Left lung (tissue), 10 donors: ENCODE results near the gene RUNDC3A. TPM values are rescaled to one million over a fixed set of nuclear protein-coding genes. Genes with fewer than 3 reads are reported as not detected.
A peak's percentile ranks its signal among the peaks of the same experiment; 100 is the strongest.

ENCODE experiments used
- ATAC-seq: fragments of 200-7000 bp; cut with Tn5 transposase; one replicate; pipeline ENCODE4 v1.9.1; 2020; ENCODE audit warnings: moderate library complexity
- DNase-seq, 4 donors: peaks; one replicate each; pipeline ENCODE4 v3.0.0-alpha.2; 2013 to 2020
- H3K27ac ChIP-seq, 2 donors: fragments of 200-600 bp; sonication (generic) in 1 of 2; one replicate each; pipeline versions ENCODE4 v1.5.0 to v1.8.0; 2020 to 2021
- H3K27me3 ChIP-seq, 2 donors: fragments of 200-600 bp; sonication (generic) in 1 of 2; one replicate each; pipeline versions ENCODE4 v1.5.0 to v1.8.0; 2020 to 2021
- H3K36me3 ChIP-seq, 2 donors: fragments of 200-600 bp; sonication (generic) in 1 of 2; one replicate each; pipeline versions ENCODE4 v1.5.0 to v1.8.0; 2020 to 2021
- H3K4me1 ChIP-seq, 2 donors: fragments of 200-600 bp; one replicate each; pipeline ENCODE4 v1.8.0; 2021
- H3K4me3 ChIP-seq, 2 donors: fragments of 200-600 bp; sonication (generic) in 1 of 2; one replicate each; pipeline versions ENCODE4 v1.5.0 to v1.8.0; 2020 to 2021; ENCODE audit warnings: mild to moderate bottlenecking in 1 of 2
- H3K9me3 ChIP-seq, 2 donors: fragments of 200-600 bp; sonication (generic) in 1 of 2; one replicate each; pipeline versions ENCODE4 v1.5.0 to v1.8.0; 2020 to 2021
- intact Hi-C, 2 donors: fragments of 100-400 bp; cut with DNase I; formaldehyde crosslinking; loops; one replicate each; pipeline versions ENCODE4 v1.11.2 to v1.14.2; 2022
- polyA plus RNA-seq, 6 donors: library from polyadenylated mRNA; unstranded; fragments of 120-200 nt; gene quantifications; one replicate each; pipeline ENCODE4 v1.2.1, GENCODE V29; 2013; ENCODE audit not compliant: insufficient read length in 6 of 6
- total RNA-seq, 2 donors: library from RNA; stranded (reverse); fragmentation: NEBNext Ultra II Directional; extraction: Animal tissue kit (Norgen Biotek cat#: 25700); gene quantifications; one replicate each; pipeline ENCODE4 v1.2.1, GENCODE V29; 2021
- TF ChIP-seq, protein P1 (sequence below), 2 donors: fragments of 200-600 bp; sonication (generic) in 1 of 2; IDR thresholded peaks; one replicate each; pipeline versions ENCODE4 v1.5.0 to v1.8.0; 2021; ENCODE audit warnings: antibody characterized with exemption in 2 of 2
- donor health status: DM: no; HTN: yes; CAD: no.
- donor health status: DM: no; HTN: no; CAD: no.

Gene RUNDC3A
- total and polyA plus RNA-seq, 8 donors = 0.08 to 6.3 (median 2.1) TPM

GRCh38 chr17:44277976-44278375 is 30.4 kb upstream of the RUNDC3A start:
- no peak overlapping the region for H3K4me3 ChIP-seq
- TF ChIP-seq, protein P1, sequence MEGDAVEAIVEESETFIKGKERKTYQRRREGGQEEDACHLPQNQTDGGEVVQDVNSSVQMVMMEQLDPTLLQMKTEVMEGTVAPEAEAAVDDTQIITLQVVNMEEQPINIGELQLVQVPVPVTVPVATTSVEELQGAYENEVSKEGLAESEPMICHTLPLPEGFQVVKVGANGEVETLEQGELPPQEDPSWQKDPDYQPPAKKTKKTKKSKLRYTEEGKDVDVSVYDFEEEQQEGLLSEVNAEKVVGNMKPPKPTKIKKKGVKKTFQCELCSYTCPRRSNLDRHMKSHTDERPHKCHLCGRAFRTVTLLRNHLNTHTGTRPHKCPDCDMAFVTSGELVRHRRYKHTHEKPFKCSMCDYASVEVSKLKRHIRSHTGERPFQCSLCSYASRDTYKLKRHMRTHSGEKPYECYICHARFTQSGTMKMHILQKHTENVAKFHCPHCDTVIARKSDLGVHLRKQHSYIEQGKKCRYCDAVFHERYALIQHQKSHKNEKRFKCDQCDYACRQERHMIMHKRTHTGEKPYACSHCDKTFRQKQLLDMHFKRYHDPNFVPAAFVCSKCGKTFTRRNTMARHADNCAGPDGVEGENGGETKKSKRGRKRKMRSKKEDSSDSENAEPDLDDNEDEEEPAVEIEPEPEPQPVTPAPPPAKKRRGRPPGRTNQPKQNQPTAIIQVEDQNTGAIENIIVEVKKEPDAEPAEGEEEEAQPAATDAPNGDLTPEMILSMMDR (IDR thresholded peaks at IDR 0.05) = no peak
- ATAC-seq (no peak), DNase-seq (no peak)
- H3K36me3 ChIP-seq = no peaks in the 10 kb centered on the region
- H3K27me3 ChIP-seq = no peaks in the 10 kb centered on the region
- intact Hi-C loops = no loop called here
- H3K4me1 ChIP-seq = peaks cover 0 to 22% of the 10 kb centered on the region in 2 donors
- no peaks in the 10 kb centered on the region for H3K9me3 ChIP-seq
- H3K27ac ChIP-seq = no peak overlapping the region

- Histone ChIP-seq H3K27ac (peak overlapping the region in 1 of 2 donors; percentile 76), H3K9me3 (no peaks in the 10 kb centered on the region), H3K4me1 (peaks cover 0 to 22% of the 10 kb centered on the region in 2 donors), H3K36me3 (no peaks in the 10 kb centered on the region), H3K4me3 (no peak overlapping the region), H3K27me3 (no peaks in the 10 kb centered on the region)
- intact Hi-C loops = no loop called here
- DNase-seq = no peak
- ATAC-seq = peak; percentile 12
- TF ChIP-seq, protein P1 (IDR thresholded peaks at IDR 0.05) = no peak
These were observed 29.1 kb upstream of the RUNDC3A start for GRCh38 chr17:44279346-44279665.

DNA sequence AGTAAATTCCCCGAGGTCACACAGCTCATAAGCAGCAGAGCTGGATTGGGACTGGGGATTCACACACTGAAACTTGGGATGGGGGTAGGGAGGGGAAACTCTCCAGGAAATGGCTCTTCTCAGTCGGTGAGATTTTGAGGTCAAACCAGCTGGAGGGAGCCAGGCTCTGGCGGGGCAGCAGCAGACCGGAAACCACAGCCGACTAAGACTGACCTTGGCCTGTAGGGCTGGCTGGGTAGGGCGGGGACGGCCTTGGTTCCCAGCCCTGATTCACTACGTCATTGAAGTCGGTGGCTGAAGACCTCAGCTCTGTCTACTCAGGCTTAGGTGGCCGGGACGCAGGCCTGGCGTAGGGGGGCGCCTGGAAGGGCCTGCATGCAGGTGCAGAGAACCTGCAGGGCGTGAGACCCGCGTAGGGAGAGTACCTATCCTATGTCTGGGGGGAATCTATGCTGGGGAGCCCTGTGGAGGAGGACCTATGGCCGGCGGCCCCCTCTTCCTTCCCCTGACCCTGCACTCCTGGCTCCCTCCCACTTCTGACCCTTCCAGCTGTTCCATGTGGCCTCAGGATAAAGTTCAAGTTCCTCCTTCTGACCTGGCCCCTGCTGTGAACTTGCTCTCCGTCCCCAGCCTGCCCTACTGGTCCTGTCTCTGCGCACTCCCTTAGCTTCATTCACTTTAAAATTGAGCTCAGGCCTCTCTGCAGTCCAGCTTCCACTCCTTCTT is 28.6 kb upstream of the RUNDC3A start:
- H3K27ac ChIP-seq = peak overlapping the region; percentile 76 to 78
- H3K4me3 ChIP-seq = no peak overlapping the region
- TF ChIP-seq, protein P1 (IDR thresholded peaks at IDR 0.05) = no peak
- no peaks in the 10 kb centered on the region for H3K36me3 ChIP-seq
- H3K27me3 ChIP-seq = no peaks in the 10 kb centered on the region
- peak; percentile 6 to 88 (median 68) for DNase-seq
- no peaks in the 10 kb centered on the region for H3K9me3 ChIP-seq
- peaks cover 0 to 22% of the 10 kb centered on the region in 2 donors for H3K4me1 ChIP-seq
- intact Hi-C loops = no loop called here
- ATAC-seq = peak; percentile 96

GRCh38 chr17:44280392-44280937 is 27.9 kb upstream of the RUNDC3A start:
- H3K4me3 ChIP-seq = no peak overlapping the region
- ATAC-seq (peak; percentile 29), DNase-seq (peak in 1 of 4 donors; percentile 48)
- H3K27ac ChIP-seq = peak overlapping the region; percentile 76 to 78
- no peaks in the 10 kb centered on the region for H3K9me3 ChIP-seq
- no peaks in the 10 kb centered on the region for H3K27me3 ChIP-seq
- intact Hi-C loops = no loop called here
- H3K36me3 ChIP-seq = no peaks in the 10 kb centered on the region
- H3K4me1 ChIP-seq = peaks cover 0 to 22% of the 10 kb centered on the region in 2 donors
- TF ChIP-seq, protein P1 (IDR thresholded peaks at IDR 0.05) = no peak

DNA sequence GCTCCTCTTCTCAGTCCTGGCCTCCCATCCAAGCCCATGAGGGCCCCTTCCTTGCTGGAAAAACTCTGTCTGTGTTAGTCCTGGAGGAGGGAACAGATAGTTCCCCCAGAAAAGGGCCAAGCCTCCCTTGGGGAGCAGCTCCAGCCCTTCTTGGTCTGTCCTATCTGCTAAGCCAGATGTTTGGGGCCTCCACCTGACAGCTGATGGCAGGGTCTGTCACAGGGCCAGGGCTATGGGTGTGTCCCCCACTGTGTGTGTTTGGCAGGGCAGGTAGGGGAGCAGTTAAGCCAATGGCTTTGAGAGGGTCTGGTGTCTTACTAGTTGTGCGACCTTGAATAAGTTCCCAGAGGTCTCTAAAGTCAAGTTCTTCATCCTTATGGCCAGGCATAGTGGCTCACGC is 26.8 kb upstream of the RUNDC3A start:
- no peaks in the 10 kb centered on the region for H3K9me3 ChIP-seq
- intact Hi-C loops = no loop called here
- peaks cover 0 to 22% of the 10 kb centered on the region in 2 donors for H3K4me1 ChIP-seq
- TF ChIP-seq, protein P1 (IDR thresholded peaks at IDR 0.05) = no peak
- H3K36me3 ChIP-seq = no peaks in the 10 kb centered on the region
- ATAC-seq (no peak), DNase-seq (peak in 1 of 4 donors; percentile 22)
- H3K27ac ChIP-seq = no peak overlapping the region
- no peak overlapping the region for H3K4me3 ChIP-seq
- H3K27me3 ChIP-seq = no peaks in the 10 kb centered on the region
